Measurements from ENCODE around the gene UNC5CL.
A peak's percentile ranks its signal among the peaks of the same experiment; 100 is the strongest.
"Not testable (repeated sequence)": the region's sequence is repeated elsewhere in the genome, so short reads cannot be mapped to it uniquely, and the experiment has no call there.

UNC5CL gene

GRCh38 chr6:41037107-41037900, 1.7 kb downstream of the UNC5CL start:
- no peak for DNase-seq

- DNase-seq: no peak
Observed at GRCh38 chr6:41036601-41037000, 2.4 kb downstream of the UNC5CL start.

GRCh38 chr6:41036186-41036585, 2.8 kb downstream of the UNC5CL start:
- DNase-seq: no peak

GRCh38 chr6:41033776-41034175, 5.2 kb downstream of the UNC5CL start:
- DNase-seq: no peak

- DNase-seq: no peak
Observed at GRCh38 chr6:41032830-41033229, 6.2 kb downstream of the UNC5CL start.

GRCh38 chr6:41028561-41029412, 10.2 kb downstream of the UNC5CL start:
- peak; percentile 38 for DNase-seq

GRCh38 chr6:41027799-41028560, 11.0 kb downstream of the UNC5CL start:
- peak; percentile 91 for DNase-seq

- DNase-seq: peak; percentile 36
Observed at GRCh38 chr6:41027241-41027640, 11.8 kb downstream of the UNC5CL start.

GRCh38 chr6:41025966-41026530, 13.0 kb downstream of the UNC5CL start:
- no peak for DNase-seq

GRCh38 chr6:41023114-41023513, 15.9 kb downstream of the UNC5CL start:
- peak; percentile 10 for DNase-seq

GRCh38 chr6:41022294-41022693, 16.7 kb downstream of the UNC5CL start:
- DNase-seq: peak; percentile 22

GRCh38 chr6:41021832-41022231, 17.2 kb downstream of the UNC5CL start:
- DNase-seq: no peak

- DNase-seq: no peak
Observed at GRCh38 chr6:41017663-41018062, 21.4 kb downstream of the UNC5CL start.

- not testable (repeated sequence) for DNase-seq
Observed at GRCh38 chr6:41015860-41016259, 23.2 kb downstream of the UNC5CL start.

GRCh38 chr6:41014780-41015179, 24.2 kb downstream of the UNC5CL start:
- no peak for DNase-seq

- DNase-seq: no peak
Observed at GRCh38 chr6:41013466-41014153, 25.4 kb downstream of the UNC5CL start.

- no peak for DNase-seq
Observed at GRCh38 chr6:41011673-41012072, 27.3 kb downstream of the UNC5CL start.

- no peak for DNase-seq
Observed at GRCh38 chr6:41009669-41010068, 29.4 kb downstream of the UNC5CL start.

GRCh38 chr6:41008011-41008410, 31.0 kb downstream of the UNC5CL start:
- DNase-seq: no peak

- not testable (repeated sequence) for DNase-seq
Observed at GRCh38 chr6:41006980-41007379, 32.0 kb downstream of the UNC5CL start.

GRCh38 chr6:41006217-41006616, 32.8 kb downstream of the UNC5CL start:
- DNase-seq: peak; percentile 82

GRCh38 chr6:41002168-41002567, 36.9 kb downstream of the UNC5CL start:
- no peak for DNase-seq

All from hematopoietic multipotent progenitor cell treated with erythropoietin and hydrocortisone succinate and interleukin-3 and kit ligand, for 8 days (in vitro differentiated cells).